ENCODE measurements around the gene KIRREL1. TPM values are rescaled to one million over a fixed set of nuclear protein-coding genes. Genes with fewer than 3 reads are reported as not detected.
A peak's percentile ranks its signal among the peaks of the same experiment; 100 is the strongest.

The KIRREL1 gene
- total RNA-seq, 1 experiment from 2014 or later: 30.5 TPM

DNA sequence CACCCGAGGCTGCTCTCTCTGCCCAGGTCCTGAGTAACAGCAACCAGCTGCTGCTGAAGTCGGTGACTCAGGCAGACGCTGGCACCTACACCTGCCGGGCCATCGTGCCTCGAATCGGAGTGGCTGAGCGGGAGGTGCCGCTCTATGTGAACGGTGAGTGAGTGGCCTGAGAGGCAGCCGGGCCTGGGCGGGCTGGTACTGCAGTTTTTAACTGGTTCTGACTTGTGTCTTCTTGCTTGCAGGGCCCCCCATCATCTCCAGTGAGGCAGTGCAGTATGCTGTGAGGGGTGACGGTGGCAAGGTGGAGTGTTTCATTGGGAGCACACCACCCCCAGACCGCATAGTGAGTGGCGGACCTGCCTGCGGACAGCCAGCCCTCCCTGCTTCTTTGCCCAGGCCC is 96.0 kb downstream of the KIRREL1 start:
- H3K27ac Mint-ChIP-seq: peak overlapping the region in 1 of 3 experiments; percentile 44; a peak in 2 of 7 replicates
- no peak overlapping the region for H2BK20ac ChIP-seq (ENCODE audit: low read depth, low read length, poor library complexity, severe bottlenecking)
- H3K18ac ChIP-seq (ENCODE audit: insufficient read length, low read depth, low read length): no peak overlapping the region
- H3K4me2 ChIP-seq (ENCODE audit: insufficient read depth, insufficient read length, low read length): no peak overlapping the region
- no peak for DNase-seq
- H2AFZ ChIP-seq (ENCODE audit: low read length): no peak overlapping the region
- WGBS (ENCODE audit: extremely low coverage, insufficient read length, low lambda C conversion rate): no CpG with 5 or more reads among the region's 16 CpGs
- H3K27me3 ChIP-seq (ENCODE audit: insufficient read depth, low read length): no peaks in the 10 kb centered on the region
- H4K91ac ChIP-seq (ENCODE audit: insufficient read length, low read depth, low read length): no peak overlapping the region
- no peak overlapping the region for H3K27ac ChIP-seq (ENCODE audit: insufficient read length, low read depth, low read length)
- peaks cover 43 to 87% (median 76%) of the 10 kb centered on the region in 3 experiments for H3K36me3 Mint-ChIP-seq (ENCODE audit: insufficient read depth in 1 of 3, low read depth in 3 of 3)
- no peaks in the 10 kb centered on the region for H4K20me1 ChIP-seq (ENCODE audit: control insufficient read depth, insufficient read depth, insufficient read length)
- no peak overlapping the region for H3K9ac ChIP-seq (ENCODE audit: extremely low read depth, insufficient read length, low read length)
- H2BK120ac ChIP-seq (ENCODE audit: low read depth, low read length, poor library complexity, severe bottlenecking): no peak overlapping the region
- H2BK5ac ChIP-seq (ENCODE audit: insufficient read length, low read length): no peak overlapping the region
- peaks cover 5 to 10% of the 10 kb centered on the region in 2 experiments for H3K4me1 Mint-ChIP-seq
- no peak overlapping the region for H3K14ac ChIP-seq (ENCODE audit: insufficient read depth, low read length)
- H3K9me3 Mint-ChIP-seq: no peaks in the 10 kb centered on the region
- no peaks in the 10 kb centered on the region for H3K79me2 ChIP-seq (ENCODE audit: insufficient read depth, low read length)
- H3T11ph ChIP-seq (ENCODE audit: low read length): no peak overlapping the region
- H3K56ac ChIP-seq (ENCODE audit: insufficient read length, low read depth, low read length): no peak overlapping the region
- H2BK15ac ChIP-seq (ENCODE audit: low read depth, low read length): no peak overlapping the region
- H3K4me3 Mint-ChIP-seq: no peak overlapping the region
- no peaks in the 10 kb centered on the region for H3K79me1 ChIP-seq (ENCODE audit: insufficient read depth, low read depth, low read length, poor library complexity, severe bottlenecking)
- no peak overlapping the region for H2BK12ac ChIP-seq (ENCODE audit: insufficient read length, low read depth, low read length)
- H3K4ac ChIP-seq (ENCODE audit: low read depth, low read length): no peak overlapping the region
- no peak overlapping the region for H4K8ac ChIP-seq (replicated peaks; ENCODE audit: insufficient read length, low read depth, low read length)
- no peaks in the 10 kb centered on the region for H3K4me1 ChIP-seq (ENCODE audit: insufficient read depth, low read length)
- H4K5ac ChIP-seq (ENCODE audit: insufficient read length, low read depth, low read length): no peak overlapping the region
- TF ChIP-seq, protein P1, sequence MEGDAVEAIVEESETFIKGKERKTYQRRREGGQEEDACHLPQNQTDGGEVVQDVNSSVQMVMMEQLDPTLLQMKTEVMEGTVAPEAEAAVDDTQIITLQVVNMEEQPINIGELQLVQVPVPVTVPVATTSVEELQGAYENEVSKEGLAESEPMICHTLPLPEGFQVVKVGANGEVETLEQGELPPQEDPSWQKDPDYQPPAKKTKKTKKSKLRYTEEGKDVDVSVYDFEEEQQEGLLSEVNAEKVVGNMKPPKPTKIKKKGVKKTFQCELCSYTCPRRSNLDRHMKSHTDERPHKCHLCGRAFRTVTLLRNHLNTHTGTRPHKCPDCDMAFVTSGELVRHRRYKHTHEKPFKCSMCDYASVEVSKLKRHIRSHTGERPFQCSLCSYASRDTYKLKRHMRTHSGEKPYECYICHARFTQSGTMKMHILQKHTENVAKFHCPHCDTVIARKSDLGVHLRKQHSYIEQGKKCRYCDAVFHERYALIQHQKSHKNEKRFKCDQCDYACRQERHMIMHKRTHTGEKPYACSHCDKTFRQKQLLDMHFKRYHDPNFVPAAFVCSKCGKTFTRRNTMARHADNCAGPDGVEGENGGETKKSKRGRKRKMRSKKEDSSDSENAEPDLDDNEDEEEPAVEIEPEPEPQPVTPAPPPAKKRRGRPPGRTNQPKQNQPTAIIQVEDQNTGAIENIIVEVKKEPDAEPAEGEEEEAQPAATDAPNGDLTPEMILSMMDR (conservative IDR thresholded peaks at IDR 0.05): no peak
- no peaks in the 10 kb centered on the region for H3K23me2 ChIP-seq (ENCODE audit: insufficient read length, low read depth, low read length, poor library complexity, severe bottlenecking)
- no peak overlapping the region for H3K23ac ChIP-seq (ENCODE audit: insufficient read length, low read depth, low read length)
- H2AK5ac ChIP-seq (ENCODE audit: insufficient read length, low read length): no peak overlapping the region
- H3K9me3 ChIP-seq (ENCODE audit: control insufficient read depth, low read depth, low read length): no peaks in the 10 kb centered on the region
- no peaks in the 10 kb centered on the region for H3K27me3 Mint-ChIP-seq (ENCODE audit: low read depth)

Data from H9 (cell line).